GM19468 (cell line): ENCODE measurements around the gene RAI1.
A peak's percentile ranks its signal among the peaks of the same experiment; 100 is the strongest.

Experiments
- ATAC-seq: cut with Tn5 transposase; IDR thresholded peaks from one replicate; pipeline ENCODE4 v1.9.1; 2021; ENCODE audit warnings: mild to moderate bottlenecking, moderate library complexity, moderate number of reproducible peaks; ENCODE audit not compliant: unreplicated experiment; ENCODE audit errors: extremely low read depth

Gene RAI1

GRCh38 chr17:17758941-17759563 is 77.8 kb downstream of the RAI1 start:
- no peak for ATAC-seq

- no peak for ATAC-seq
Measured at GRCh38 chr17:17760350-17760749, 79.1 kb downstream of the RAI1 start.

- ATAC-seq, result no peak
Measured at GRCh38 chr17:17760872-17761550, 79.8 kb downstream of the RAI1 start.

GRCh38 chr17:17761894-17762743 is 80.9 kb downstream of the RAI1 start:
- ATAC-seq, result no peak

GRCh38 chr17:17762744-17763105 is 81.5 kb downstream of the RAI1 start:
- no peak for ATAC-seq

GRCh38 chr17:17763136-17763535 is 81.9 kb downstream of the RAI1 start:
- ATAC-seq, result no peak

GRCh38 chr17:17763734-17764133 is 82.5 kb downstream of the RAI1 start:
- ATAC-seq, result no peak

GRCh38 chr17:17765359-17766076 is 84.3 kb downstream of the RAI1 start:
- no peak for ATAC-seq

GRCh38 chr17:17766077-17766743 is 85.0 kb downstream of the RAI1 start:
- peak; percentile 48 for ATAC-seq

- ATAC-seq, result no peak
Measured at GRCh38 chr17:17766744-17767120, 85.5 kb downstream of the RAI1 start.

GRCh38 chr17:17767154-17767869 is 86.1 kb downstream of the RAI1 start:
- no peak for ATAC-seq

- no peak for ATAC-seq
Measured at GRCh38 chr17:17767887-17768418, 86.7 kb downstream of the RAI1 start.

GRCh38 chr17:17768424-17769088 is 87.3 kb downstream of the RAI1 start:
- no peak for ATAC-seq

- ATAC-seq, result no peak
Measured at GRCh38 chr17:17769869-17770631, 88.8 kb downstream of the RAI1 start.

GRCh38 chr17:17770632-17771044 is 89.4 kb downstream of the RAI1 start:
- ATAC-seq, result no peak

GRCh38 chr17:17771498-17772201 is 90.4 kb downstream of the RAI1 start:
- no peak for ATAC-seq

- no peak for ATAC-seq
Measured at GRCh38 chr17:17772231-17772630, 91.0 kb downstream of the RAI1 start.
